DND-41 (cell line): ENCODE data around the gene ZBTB48.
A peak's percentile ranks its signal among the peaks of the same experiment; 100 is the strongest.

ENCODE experiments used
- CTCF ChIP-seq: IDR thresholded peaks from 2 replicates; pipeline ENCODE4 v1.5.1; 2012; ENCODE audit warnings: borderline replicate concordance, low read length, moderate library complexity, mild to moderate bottlenecking; ENCODE audit not compliant: poor library complexity, severe bottlenecking; ENCODE audit errors: extremely low read depth
- EZH2 ChIP-seq: IDR thresholded peaks from 3 replicates; pipeline ENCODE4 v1.6.1; 2012; ENCODE audit warnings: borderline replicate concordance, low read depth, mild to moderate bottlenecking, moderate library complexity, low read length, inconsistent platforms; ENCODE audit not compliant: severe bottlenecking

DNA sequence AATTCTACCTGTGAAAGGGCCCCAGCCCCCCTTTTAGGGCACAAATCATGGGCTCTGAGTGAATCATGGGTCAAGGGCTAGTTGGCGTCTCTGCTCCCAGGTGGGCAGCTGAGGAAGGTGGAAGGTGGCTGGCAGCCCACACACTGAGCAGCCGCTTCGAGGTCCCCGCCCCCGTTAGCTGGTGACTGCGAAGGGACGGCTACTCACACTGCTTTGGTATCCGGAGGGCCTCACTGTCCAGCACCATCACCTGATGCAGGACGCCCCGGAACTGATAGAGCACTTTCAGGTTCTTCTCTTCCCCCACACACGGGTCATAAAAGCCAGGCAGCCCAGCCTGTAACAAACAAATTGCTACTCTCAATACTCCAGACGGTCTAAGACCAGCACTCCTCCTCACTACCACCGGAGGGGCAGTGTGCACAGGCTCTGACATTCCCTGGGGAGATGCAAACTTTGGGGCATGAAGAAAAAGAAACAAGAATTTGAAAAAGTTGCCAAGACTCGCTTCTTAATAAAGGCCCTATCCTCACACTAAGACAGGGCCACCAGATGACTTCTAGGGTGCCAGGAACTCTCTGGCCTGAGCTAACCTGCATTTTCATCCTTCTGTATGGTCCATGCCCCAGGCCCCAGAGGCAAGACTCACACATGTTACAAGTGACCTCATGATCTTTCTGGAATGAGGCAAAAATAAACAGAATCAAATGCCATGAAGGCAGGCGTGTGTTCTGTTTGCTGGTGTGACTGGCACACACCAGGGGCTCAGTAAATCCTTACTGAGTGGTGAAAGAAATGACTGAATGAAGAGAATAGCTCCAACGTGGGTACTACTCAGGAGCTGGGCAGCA is 56.3 kb downstream of the ZBTB48 start:
- peak; percentile 14 for TF ChIP-seq CTCF
- TF ChIP-seq EZH2: no peak
